Neutrophil (primary cell): Measurements from ENCODE around the gene RPS27L.

Experiments
- H3K27ac ChIP-seq: fragments of 200-600 bp; sonication (generic); 2 replicates; pipeline ENCODE4 v1.5.1; 2016; ENCODE audit warnings: mild to moderate bottlenecking, moderate library complexity
- H3K27me3 ChIP-seq: fragments of 200-600 bp; sonication (generic); 2 replicates; pipeline ENCODE4 v1.6.0; 2016; ENCODE audit warnings: mild to moderate bottlenecking
- H3K36me3 ChIP-seq: fragments of 200-600 bp; sonication (generic); 2 replicates; pipeline ENCODE4 v1.5.1; 2017
- H3K4me1 ChIP-seq, 2 experiments: fragments of 200-600 bp in 1 of 2; sonication (generic) in 1 of 2; 1 replicate in 1 of 2; 2 replicates in 1 of 2; pipeline versions ENCODE4 v1.5.1 to v1.6.1; 2013 to 2016; ENCODE audit warnings: low read depth in 1 of 2, low read length in 1 of 2, mild to moderate bottlenecking in 1 of 2, moderate library complexity in 1 of 2; ENCODE audit not compliant: control insufficient read depth in 1 of 2, insufficient read depth in 1 of 2
- H3K4me3 ChIP-seq, 2 experiments: fragments of 200-600 bp in 1 of 2; sonication (generic) in 1 of 2; 1 replicate in 1 of 2; 2 replicates in 1 of 2; pipeline ENCODE4 v1.5.1; 2013 to 2016; ENCODE audit warnings: low read depth in 1 of 2, low read length in 1 of 2, mild to moderate bottlenecking in 1 of 2, moderate library complexity in 1 of 2
- H3K9me3 ChIP-seq: fragments of 200-600 bp; sonication (generic); 2 replicates; pipeline ENCODE4 v1.5.1; 2016
- TF ChIP-seq, protein P1 (sequence below): fragments of 200-600 bp; sonication (generic); IDR thresholded peaks from 2 replicates; pipeline ENCODE4 v1.5.1; 2016; ENCODE audit warnings: antibody characterized with exemption

The RPS27L gene

DNA sequence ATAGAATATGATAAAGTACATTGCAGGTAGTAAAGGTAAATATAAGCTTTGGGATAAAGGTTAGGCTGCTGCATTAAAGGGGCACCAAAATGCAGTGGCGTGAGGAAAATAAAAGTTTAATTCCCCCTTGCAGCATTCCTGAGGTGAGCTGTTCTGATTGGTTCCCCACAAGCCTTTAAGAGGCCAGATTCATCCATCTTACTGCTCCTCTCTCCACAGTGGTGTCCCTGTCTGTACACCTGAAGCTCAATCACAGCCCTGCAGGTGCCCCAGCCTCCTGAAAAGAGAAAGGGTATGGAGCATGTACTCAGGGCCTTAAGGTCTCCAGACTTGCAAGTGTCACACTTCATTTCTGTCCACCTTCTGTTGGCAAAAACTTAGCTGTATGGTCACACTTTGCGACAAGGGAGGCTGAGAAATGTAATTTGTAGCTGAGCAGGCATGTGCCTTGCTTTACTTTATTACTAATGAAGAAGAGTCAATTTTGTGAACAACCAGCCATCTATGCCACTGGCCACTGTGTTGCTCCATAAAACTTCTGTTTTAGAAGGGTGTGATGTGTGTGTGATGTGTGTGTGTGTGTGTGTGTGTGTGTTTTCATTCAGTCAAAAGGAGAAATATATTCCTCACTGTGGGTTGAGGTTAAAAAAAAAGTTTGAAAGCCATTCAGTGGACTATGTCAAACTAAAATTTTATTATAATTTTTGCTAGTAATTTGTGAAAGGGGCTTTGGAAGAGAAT lies 22.9 kb downstream of the RPS27L start:
- peaks cover 34% of the 10 kb centered on the region for H3K36me3 ChIP-seq
- H3K27me3 ChIP-seq: no peaks in the 10 kb centered on the region
- no peak overlapping the region for H3K27ac ChIP-seq
- H3K9me3 ChIP-seq: no peaks in the 10 kb centered on the region
- TF ChIP-seq, protein P1, sequence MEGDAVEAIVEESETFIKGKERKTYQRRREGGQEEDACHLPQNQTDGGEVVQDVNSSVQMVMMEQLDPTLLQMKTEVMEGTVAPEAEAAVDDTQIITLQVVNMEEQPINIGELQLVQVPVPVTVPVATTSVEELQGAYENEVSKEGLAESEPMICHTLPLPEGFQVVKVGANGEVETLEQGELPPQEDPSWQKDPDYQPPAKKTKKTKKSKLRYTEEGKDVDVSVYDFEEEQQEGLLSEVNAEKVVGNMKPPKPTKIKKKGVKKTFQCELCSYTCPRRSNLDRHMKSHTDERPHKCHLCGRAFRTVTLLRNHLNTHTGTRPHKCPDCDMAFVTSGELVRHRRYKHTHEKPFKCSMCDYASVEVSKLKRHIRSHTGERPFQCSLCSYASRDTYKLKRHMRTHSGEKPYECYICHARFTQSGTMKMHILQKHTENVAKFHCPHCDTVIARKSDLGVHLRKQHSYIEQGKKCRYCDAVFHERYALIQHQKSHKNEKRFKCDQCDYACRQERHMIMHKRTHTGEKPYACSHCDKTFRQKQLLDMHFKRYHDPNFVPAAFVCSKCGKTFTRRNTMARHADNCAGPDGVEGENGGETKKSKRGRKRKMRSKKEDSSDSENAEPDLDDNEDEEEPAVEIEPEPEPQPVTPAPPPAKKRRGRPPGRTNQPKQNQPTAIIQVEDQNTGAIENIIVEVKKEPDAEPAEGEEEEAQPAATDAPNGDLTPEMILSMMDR: no peak
- H3K4me3 ChIP-seq: no peak overlapping the region
- H3K4me1 ChIP-seq: no peaks in the 10 kb centered on the region

- peaks cover 41% of the 10 kb centered on the region for H3K36me3 ChIP-seq
- no peak overlapping the region for H3K27ac ChIP-seq
- no peaks in the 10 kb centered on the region for H3K27me3 ChIP-seq
- H3K4me1 ChIP-seq: no peaks in the 10 kb centered on the region
- no peak overlapping the region for H3K4me3 ChIP-seq
- TF ChIP-seq, protein P1: no peak
- H3K9me3 ChIP-seq: no peaks in the 10 kb centered on the region
These were observed 23.5 kb downstream of the RPS27L start for GRCh38 chr15:63133786-63134185.

DNA sequence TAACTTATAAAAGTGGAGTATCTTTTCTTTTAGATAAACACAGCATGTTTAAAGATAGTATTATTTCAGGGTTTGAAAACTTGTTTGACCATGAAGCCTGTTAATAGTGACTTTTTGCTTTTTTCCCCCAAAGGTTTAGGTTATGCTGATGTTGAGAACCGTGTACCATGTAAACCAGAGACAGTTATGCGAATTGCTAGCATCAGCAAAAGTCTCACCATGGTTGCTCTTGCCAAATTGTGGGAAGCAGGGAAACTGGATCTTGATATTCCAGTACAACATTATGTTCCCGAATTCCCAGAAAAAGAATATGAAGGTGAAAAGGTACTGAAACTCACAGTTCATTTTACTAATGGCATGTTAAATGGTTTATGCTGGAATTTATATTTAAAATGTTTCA lies 30.6 kb downstream of the RPS27L start:
- Histone ChIP-seq H3K9me3 (no peaks in the 10 kb centered on the region), H3K4me1 (peaks cover 3 to 7% of the 10 kb centered on the region in 2 experiments), H3K27ac (no peak overlapping the region), H3K27me3 (no peaks in the 10 kb centered on the region), H3K4me3 (no peak overlapping the region), H3K36me3 (peaks cover 63% of the 10 kb centered on the region)
- TF ChIP-seq, protein P1: no peak

DNA sequence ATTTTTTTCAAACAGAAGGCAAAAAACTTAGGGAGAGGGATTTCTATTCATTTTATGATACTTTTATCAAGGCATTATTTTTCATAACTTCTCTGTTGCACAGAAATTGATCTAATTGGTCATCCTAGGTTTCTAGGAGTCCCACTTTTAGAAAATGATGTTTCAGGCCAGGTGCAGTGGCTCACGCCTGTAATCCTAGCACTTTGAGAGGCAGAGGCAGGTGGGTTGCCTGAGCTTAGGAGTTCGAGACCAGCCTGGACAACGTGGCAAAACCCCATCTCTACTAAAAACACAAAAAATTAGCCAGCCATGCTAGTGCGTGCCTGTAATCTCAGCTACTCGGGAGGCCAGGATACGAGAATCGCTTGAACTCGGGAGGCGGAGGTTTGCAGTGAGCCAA lies 32.8 kb downstream of the RPS27L start:
- Histone ChIP-seq H3K4me1 (peaks cover 7% of the 10 kb centered on the region in 2 experiments), H3K27ac (no peak overlapping the region), H3K36me3 (peaks cover 41% of the 10 kb centered on the region), H3K9me3 (peaks cover 6% of the 10 kb centered on the region), H3K4me3 (no peak overlapping the region), H3K27me3 (no peaks in the 10 kb centered on the region)
- TF ChIP-seq, protein P1: no peak

DNA sequence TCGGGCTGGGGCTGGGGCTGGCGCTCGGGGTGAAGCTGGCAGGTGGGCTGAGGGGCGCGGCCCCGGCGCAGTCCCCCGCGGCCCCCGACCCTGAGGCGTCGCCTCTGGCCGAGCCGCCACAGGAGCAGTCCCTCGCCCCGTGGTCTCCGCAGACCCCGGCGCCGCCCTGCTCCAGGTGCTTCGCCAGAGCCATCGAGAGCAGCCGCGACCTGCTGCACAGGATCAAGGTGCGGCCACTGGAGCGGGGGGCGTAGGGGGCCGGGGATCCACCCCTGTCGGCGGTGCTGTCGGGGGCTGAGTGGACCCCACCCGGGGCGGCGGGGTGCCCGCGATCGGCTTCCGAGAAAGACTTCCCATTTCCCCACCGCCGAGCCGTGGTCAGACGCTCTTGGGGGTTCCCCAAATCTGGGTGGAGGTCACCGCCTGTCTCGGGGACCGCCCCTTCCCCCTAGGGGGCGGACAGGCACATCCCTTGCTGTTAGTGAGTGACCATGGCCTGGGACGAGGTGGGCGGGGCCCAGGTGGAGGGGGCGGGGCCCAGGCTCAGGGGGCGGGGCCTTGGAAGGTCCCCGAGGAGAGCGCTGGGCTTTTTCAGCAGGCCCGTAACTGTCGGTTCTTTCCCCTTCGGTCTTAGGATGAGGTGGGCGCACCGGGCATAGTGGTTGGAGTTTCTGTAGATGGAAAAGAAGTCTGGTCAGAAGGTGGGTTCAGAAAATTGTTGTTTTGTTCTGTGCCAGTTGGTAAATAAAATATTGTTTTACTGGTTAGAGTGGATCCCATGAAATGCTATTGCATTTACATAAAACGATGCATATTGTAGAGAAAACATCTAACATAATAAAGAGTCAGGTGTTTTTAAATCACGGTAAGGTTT lies 35.0 kb downstream of the RPS27L start:
- Histone ChIP-seq H3K27me3 (no peaks in the 10 kb centered on the region), H3K27ac (peak overlapping the region; percentile 92), H3K36me3 (peaks cover 18% of the 10 kb centered on the region), H3K4me3 (peak overlapping the region; percentile 85 to 86), H3K9me3 (peaks cover 13% of the 10 kb centered on the region), H3K4me1 (peaks cover 7% of the 10 kb centered on the region in 2 experiments)
- TF ChIP-seq, protein P1: peak; percentile 44
